ENCODE measurements around the gene HLA-DMA. TPM values are rescaled to one million over a fixed set of nuclear protein-coding genes. Genes with fewer than 3 reads are reported as not detected.

HLA-DMA gene
- total and polyA plus RNA-seq, 2 of the 13 experiments (the other 11 are each of a cell fraction or from before 2014, with no cell fraction given): 0.70 to 0.71 TPM

DNA sequence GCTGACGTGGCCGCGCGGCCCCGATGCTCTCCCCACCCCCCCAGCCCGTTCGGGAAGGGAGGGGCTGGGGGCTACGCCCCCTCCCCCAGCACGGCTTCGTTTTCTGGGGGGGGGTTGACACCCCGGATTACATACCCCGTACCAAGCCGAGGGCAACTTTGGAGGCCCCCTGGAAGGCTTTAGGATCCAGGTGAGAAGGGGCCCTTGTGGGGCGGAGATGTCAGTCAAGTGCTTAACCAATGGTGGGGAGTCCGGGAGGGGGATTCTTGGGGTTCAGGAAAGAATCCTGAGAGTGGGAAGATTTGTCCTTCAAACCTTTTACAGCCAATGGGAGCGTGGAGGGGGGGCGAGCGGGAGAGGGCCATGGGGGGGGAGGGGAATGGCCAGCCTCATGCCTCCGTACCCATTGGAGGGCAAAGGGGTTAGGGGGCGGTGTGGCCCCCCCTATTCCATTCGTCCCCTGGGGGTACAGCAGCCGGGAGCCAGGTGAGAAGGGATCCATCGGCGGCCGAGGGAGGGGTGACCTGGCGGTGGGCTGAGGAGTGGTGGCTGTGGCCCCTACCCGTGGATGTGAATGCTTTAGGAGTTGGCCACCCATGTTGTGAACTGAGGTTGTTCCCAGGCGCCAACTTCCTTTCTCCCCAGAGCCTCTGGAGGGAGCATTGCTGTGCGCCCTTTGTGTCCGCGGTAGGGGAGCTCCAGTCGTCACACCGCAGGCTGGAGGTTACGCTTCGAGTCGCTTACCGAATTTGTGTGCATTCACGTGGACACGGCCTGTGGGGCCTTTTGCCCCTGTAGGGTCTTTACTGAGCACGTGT lies 16.2 kb upstream of the HLA-DMA start (continued):
- TF ChIP-seq ZNF841 (CRISPR knock-in tag; IDR thresholded peaks at IDR 0.05; ENCODE audit: borderline replicate concordance) (0 out of 2 replicates have a peak, but pooled peaks have one; percentile 32), NR2C2 (CRISPR knock-in tag; IDR thresholded peaks at IDR 0.05; ENCODE audit: borderline replicate concordance) (no peak), ZNF713 (CRISPR knock-in tag; IDR thresholded peaks at IDR 0.05) (0 out of 2 replicates have a peak, but pooled peaks have one; percentile 71), FOXC1 (CRISPR knock-in tag; IDR thresholded peaks at IDR 0.05; ENCODE audit: borderline replicate concordance) (no peak; the same call in 1 of the 2 replicates), ZNF124 (CRISPR knock-in tag; IDR thresholded peaks at IDR 0.05) (peak; percentile 73; the same call in 1 of the 2 replicates), ZMYM2 (CRISPR knock-in tag; IDR thresholded peaks at IDR 0.05) (0 out of 2 replicates have a peak, but pooled peaks have one; percentile 26), ZNF878 (CRISPR knock-in tag; IDR thresholded peaks at IDR 0.05) (0 out of 2 replicates have a peak, but pooled peaks have one; percentile 33), SMYD3 (CRISPR knock-in tag; IDR thresholded peaks at IDR 0.05) (0 out of 2 replicates have a peak, but pooled peaks have one; percentile 24), ZNF83 (CRISPR knock-in tag; IDR thresholded peaks at IDR 0.05; ENCODE audit: borderline replicate concordance) (0 out of 2 replicates have a peak, but pooled peaks have one; percentile 36), HNRNPK (IDR thresholded peaks at IDR 0.05; ENCODE audit: low read depth, low read length, poor library complexity, severe bottlenecking) (peak; percentile 0), ZNF614 (CRISPR knock-in tag; IDR thresholded peaks at IDR 0.05; ENCODE audit: borderline replicate concordance) (peak; percentile 61; the same call in 1 of the 2 replicates), PTBP1 (IDR thresholded peaks at IDR 0.05; ENCODE audit: low read depth, low read length, poor library complexity, severe bottlenecking) (no peak), HNRNPL (IDR thresholded peaks at IDR 0.05; ENCODE audit: low read depth, low read length) (peak; percentile 88), ESRRA (CRISPR knock-in tag; IDR thresholded peaks at IDR 0.05; ENCODE audit: low read depth) (0 out of 2 replicates have a peak, but pooled peaks have one; percentile 40)
- TF ChIP-seq, protein P1, sequence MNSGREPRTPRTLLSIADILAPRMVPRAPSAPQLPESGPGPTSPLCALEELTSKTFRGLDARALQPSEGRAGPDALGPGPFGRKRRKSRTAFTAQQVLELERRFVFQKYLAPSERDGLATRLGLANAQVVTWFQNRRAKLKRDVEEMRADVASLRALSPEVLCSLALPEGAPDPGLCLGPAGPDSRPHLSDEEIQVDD (CRISPR knock-in tag; IDR thresholded peaks at IDR 0.05; ENCODE audit: borderline replicate concordance): peak; percentile 53; the same call in 1 of the 2 replicates
- TF ChIP-seq, protein P2, sequence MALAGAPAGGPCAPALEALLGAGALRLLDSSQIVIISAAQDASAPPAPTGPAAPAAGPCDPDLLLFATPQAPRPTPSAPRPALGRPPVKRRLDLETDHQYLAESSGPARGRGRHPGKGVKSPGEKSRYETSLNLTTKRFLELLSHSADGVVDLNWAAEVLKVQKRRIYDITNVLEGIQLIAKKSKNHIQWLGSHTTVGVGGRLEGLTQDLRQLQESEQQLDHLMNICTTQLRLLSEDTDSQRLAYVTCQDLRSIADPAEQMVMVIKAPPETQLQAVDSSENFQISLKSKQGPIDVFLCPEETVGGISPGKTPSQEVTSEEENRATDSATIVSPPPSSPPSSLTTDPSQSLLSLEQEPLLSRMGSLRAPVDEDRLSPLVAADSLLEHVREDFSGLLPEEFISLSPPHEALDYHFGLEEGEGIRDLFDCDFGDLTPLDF (CRISPR knock-in tag; IDR thresholded peaks at IDR 0.05): 0 out of 2 replicates have a peak, but pooled peaks have one; percentile 9
- TF ChIP-seq, protein P3, sequence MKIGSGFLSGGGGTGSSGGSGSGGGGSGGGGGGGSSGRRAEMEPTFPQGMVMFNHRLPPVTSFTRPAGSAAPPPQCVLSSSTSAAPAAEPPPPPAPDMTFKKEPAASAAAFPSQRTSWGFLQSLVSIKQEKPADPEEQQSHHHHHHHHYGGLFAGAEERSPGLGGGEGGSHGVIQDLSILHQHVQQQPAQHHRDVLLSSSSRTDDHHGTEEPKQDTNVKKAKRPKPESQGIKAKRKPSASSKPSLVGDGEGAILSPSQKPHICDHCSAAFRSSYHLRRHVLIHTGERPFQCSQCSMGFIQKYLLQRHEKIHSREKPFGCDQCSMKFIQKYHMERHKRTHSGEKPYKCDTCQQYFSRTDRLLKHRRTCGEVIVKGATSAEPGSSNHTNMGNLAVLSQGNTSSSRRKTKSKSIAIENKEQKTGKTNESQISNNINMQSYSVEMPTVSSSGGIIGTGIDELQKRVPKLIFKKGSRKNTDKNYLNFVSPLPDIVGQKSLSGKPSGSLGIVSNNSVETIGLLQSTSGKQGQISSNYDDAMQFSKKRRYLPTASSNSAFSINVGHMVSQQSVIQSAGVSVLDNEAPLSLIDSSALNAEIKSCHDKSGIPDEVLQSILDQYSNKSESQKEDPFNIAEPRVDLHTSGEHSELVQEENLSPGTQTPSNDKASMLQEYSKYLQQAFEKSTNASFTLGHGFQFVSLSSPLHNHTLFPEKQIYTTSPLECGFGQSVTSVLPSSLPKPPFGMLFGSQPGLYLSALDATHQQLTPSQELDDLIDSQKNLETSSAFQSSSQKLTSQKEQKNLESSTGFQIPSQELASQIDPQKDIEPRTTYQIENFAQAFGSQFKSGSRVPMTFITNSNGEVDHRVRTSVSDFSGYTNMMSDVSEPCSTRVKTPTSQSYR (CRISPR knock-in tag; IDR thresholded peaks at IDR 0.05; ENCODE audit: borderline replicate concordance): peak; percentile 88
